ENCODE data around the gene HOXC4.

HOXC4 gene

DNA sequence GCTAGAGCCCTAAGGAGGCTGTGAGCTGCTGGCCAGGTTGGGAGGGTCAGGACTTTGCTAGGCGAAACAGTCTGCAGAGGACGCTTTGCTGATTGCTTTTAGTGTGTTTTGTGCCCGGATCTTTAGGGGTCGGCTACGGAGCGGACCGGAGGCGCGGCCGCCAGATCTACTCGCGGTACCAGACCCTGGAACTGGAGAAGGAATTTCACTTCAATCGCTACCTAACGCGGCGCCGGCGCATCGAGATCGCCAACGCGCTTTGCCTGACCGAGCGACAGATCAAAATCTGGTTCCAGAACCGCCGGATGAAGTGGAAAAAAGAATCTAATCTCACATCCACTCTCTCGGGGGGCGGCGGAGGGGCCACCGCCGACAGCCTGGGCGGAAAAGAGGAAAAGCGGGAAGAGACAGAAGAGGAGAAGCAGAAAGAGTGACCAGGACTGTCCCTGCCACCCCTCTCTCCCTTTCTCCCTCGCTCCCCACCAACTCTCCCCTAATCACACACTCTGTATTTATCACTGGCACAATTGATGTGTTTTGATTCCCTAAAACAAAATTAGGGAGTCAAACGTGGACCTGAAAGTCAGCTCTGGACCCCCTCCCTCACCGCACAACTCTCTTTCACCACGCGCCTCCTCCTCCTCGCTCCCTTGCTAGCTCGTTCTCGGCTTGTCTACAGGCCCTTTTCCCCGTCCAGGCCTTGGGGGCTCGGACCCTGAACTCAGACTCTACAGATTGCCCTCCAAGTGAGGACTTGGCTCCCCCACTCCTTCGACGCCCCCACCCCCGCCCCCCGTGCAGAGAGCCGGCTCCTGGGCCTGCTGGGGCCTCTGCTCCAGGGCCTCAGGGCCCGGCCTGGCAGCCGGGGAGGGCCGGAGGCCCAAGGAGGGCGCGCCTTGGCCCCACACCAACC lies 23.9 kb upstream of the HOXC4 start:
- no peak for DNase-seq

DNA sequence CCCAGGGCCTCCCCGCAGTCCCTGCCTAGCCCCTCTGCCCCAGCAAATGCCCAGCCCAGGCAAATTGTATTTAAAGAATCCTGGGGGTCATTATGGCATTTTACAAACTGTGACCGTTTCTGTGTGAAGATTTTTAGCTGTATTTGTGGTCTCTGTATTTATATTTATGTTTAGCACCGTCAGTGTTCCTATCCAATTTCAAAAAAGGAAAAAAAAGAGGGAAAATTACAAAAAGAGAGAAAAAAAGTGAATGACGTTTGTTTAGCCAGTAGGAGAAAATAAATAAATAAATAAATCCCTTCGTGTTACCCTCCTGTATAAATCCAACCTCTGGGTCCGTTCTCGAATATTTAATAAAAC lies 23.2 kb upstream of the HOXC4 start:
- no peak for DNase-seq

DNA sequence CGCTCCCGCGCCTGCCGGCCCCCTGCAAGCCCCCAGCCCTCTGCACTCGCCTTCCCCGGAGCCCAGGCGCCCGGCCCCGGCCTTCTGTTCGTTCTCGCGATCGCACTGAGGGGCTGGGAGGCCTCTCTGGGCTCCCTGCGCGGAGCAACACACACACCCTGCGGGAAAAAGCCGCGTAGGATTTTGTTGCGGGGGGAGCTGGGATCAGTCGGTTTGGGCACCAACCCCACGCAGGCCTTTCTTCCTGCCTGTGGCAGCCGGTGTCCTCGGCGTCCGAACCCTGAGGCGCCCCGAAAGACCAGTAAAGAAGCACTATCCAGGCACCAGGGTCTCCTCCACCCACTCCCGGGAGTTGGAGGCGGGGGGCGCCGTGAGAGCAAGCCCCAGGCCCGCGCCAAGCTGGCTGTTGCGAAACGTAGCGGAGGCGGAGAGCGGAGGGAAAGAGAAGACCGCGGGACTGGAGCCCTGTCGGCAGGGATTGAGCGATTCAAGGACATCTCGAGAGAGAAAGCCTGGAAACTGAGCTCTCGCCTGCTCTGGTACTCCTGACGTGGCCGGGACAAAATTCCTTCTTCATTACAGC lies 22.7 kb upstream of the HOXC4 start:
- no peak for DNase-seq

DNA sequence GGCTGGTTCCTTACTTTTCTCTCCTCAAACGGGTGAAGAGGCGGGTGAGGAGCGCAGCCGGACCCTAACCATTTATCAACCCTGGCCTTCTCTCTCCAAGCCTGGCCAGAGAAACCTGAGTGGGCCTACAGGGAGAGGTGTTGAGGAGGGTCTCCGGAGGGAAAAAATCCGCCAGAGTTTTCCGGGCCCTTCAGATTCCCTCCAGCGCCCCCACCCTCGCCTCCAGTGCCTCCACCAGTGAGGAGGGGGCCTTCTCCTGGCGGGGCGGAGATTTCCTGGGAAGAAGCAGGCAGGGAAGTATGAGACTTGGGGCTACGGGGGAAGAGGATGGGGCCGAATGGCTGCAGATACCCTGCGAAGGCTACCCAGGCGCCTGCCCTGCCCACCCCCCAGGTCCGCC lies 22.2 kb upstream of the HOXC4 start:
- DNase-seq, result no peak

DNA sequence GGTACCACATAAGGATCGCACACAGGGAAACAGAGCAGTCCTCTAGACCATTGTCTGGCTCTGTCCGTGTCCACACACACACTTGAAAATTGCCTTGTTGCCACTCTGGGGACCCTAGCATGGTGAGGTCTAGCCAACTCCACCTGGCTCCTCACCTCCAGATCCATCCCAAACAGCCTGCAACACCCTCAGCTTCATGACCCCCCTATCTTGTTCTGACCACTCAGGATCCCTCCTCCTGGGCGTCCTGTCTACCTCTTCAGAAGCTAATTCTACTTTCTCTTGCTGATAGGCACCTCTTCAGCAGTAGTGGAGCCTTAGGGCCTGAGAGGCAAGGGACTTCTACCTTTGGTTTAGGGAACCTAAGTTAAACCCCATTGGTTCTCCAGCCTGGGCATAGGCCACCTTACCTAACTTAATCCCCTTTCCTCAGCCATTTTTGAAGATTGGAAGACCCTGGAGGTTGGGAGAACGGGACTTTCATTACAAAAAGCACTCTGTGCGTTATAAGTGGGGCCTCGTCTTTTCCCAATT lies 21.5 kb upstream of the HOXC4 start:
- no peak for DNase-seq

DNA sequence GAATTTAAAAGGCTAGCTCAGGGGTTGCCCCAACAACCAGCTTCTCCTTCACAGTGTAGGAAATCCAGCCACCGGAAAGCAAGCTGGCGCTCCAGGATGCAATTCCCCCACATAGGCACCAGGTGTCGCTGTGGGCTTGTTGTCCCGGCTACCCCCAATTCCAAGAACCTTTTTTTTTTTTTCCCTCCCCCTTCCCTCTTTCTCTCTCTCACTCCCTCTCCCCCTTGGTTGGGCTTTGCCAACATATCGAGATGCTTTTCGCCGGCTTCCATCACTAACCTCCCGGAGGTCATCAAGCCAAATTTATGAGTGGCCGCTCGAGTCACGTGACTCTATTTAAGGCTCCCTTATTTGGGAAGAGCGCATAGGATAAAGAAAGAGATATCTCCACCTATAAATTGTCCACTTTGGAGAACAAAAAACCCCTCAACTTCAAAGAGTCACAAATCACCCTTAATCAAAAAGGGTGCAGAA lies 21.0 kb upstream of the HOXC4 start, which contains the start of gene HOXC5:
Gene HOXC5, plus strand, starts transcription at position 424 of the 474 bp plus-strand sequence. CDS start 73 bp downstream, outside the sequence.
- no peak for DNase-seq

DNA sequence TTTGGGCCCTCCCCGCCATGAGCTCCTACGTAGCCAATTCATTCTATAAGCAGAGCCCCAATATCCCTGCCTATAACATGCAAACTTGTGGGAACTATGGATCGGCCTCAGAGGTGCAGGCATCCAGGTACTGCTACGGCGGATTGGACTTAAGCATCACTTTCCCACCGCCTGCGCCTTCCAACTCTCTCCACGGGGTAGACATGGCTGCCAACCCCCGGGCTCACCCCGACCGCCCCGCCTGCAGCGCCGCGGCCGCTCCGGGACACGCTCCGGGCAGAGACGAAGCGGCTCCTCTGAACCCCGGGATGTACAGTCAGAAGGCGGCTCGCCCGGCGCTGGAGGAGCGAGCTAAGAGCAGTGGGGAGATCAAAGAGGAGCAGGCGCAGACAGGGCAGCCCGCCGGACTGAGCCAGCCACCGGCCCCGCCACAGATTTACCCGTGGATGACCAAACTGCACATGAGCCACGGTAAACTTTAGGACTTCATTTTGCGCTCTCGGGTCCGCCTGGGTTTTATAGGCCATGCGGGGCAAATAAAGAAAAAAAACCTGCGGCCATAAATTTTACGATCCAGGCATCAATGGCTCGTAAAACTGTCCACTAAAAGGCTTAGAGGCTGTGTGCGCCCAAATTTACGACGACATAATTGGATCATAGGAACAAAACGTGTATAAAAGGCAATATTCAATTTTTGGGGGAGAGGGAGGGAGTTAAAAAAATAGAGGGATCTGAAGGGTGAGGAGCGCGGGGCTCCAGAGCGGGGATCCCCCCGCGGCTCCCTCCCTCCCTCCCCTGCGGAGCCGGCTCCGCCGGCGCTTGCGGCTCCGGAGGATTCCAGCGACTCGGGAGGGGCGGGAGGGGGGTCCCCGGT lies 20.3 kb upstream of the HOXC4 start:
- DNase-seq, result no peak

DNA sequence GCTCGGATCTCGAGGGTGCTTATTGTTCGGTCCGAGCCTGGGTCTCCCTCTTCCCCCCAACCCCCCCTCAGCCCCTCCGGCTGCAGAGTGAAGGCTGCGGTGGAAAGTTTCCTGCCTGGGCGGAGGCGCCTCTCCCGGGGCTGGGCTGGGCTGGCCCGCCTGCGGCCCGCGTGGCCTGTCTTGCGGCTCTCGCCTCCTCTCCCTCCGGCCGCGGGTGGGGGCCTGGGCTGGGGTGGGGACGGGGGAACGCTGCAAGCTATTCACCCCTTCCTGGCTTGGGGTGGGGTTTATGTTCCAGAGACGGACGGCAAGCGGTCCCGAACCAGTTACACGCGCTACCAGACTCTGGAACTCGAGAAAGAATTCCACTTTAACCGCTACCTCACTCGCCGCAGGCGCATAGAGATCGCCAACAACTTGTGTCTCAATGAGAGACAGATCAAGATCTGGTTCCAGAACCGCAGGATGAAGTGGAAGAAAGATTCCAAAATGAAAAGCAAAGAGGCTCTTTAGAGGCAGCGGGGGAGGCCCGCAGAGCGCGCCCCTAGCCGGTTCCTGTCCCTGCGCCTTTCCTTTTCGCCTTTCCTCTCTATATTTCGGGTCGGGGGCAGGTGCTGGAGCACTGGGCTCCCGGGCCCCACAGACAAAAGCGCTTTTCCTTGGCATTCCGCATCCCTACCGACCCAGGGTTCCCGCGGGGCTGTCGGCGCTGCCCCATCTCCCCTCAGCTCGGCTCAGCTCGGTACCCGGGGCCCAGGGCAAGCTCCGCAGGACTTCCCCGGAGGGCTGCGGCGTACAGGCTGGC lies 19.5 kb upstream of the HOXC4 start:
- no peak for DNase-seq

DNA sequence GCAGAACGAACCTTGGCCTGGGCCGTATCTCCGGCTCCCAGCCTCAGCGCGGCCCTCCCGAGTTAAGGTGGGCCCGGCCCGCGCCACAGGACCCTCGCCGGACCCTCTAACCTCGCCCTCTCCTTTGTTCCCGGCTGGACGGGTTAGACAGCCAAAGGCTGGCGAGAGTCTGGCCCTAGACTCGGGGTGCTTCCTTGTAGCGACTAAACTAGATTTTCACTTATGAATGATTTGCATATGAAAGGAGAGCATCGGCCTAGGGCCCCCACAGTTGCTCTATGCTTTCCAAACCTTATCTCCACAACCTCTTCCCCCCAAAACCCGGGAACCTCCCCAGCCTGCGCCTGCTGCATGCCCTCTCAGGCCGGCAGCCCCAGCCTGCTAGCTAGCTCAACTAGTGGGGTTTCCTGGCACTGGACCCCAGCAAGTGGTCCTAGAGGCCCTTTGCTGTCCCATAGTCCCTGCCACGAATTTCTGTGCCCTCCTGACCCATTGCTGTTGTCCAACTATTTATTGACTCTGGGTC lies 18.8 kb upstream of the HOXC4 start:
- DNase-seq, result no peak

DNA sequence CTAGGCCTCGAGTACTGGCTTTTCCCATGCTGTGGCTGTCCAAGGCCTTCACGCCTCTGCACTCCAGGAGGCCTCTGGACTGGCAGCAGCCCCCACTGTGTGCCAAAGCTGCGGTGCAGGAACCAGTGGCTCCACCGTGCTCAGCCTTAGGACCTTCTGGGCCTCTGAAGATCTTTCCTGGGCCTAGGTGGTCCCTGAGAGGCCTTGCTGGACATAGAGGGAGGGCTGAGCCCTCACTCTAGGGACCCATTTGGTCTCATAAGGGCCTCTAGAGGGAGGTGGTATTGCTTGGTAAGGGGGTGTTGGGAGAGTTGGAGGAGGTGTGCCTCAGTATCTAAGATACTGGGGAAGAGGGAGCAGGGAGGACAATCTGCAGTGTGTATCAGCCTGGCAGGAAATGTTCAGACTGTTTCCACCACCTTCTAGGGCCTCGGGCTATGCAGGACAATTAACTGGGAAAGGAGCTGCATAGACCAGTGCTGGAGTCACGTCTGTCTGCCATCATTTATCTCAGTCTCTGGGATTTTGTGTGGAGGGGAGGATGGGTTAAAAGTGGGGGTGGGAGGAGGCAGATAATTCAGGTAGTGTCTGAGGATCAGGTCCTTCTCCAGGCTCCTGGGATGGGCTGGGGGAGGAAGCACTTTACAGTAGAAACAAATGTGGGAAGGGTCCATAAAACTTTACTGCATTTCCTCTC lies 17.9 kb upstream of the HOXC4 start:
- no peak for DNase-seq

DNA sequence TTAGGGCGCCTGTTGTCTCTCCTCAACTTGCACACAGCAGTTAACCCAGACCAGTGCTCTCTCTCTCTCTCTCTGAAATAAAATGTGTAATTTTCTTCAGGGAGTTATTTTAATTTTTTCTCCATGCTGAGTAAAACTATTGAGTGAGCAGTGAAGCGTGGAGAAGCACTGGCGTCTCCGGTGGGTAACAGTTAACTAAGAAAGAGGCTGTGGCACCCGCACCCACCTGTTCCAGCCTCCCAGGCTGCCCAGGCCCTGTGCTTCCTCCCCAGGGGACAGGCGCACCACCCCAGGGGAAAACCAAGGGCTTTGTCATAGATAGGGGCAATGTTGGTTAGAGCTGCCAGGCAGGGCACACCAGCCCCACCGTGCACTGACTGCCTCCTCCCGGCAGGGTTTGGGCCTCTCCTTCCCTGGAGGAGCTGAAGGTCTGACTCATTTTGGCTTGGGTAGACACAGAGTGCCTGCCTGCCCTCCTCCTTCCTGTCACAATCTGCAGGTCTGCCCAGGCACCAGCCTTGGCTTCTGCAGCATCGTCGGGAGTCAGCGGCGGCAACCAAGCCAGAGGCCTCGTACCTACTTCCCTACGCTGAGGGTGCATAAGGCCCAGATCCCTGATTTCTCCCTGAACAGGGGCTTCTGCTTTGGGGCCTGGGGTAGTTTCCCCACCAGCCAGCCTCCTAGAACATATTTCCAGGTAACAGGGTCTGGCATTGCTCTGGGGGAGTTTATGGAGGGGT lies 16.8 kb upstream of the HOXC4 start:
- DNase-seq, result no peak

DNA sequence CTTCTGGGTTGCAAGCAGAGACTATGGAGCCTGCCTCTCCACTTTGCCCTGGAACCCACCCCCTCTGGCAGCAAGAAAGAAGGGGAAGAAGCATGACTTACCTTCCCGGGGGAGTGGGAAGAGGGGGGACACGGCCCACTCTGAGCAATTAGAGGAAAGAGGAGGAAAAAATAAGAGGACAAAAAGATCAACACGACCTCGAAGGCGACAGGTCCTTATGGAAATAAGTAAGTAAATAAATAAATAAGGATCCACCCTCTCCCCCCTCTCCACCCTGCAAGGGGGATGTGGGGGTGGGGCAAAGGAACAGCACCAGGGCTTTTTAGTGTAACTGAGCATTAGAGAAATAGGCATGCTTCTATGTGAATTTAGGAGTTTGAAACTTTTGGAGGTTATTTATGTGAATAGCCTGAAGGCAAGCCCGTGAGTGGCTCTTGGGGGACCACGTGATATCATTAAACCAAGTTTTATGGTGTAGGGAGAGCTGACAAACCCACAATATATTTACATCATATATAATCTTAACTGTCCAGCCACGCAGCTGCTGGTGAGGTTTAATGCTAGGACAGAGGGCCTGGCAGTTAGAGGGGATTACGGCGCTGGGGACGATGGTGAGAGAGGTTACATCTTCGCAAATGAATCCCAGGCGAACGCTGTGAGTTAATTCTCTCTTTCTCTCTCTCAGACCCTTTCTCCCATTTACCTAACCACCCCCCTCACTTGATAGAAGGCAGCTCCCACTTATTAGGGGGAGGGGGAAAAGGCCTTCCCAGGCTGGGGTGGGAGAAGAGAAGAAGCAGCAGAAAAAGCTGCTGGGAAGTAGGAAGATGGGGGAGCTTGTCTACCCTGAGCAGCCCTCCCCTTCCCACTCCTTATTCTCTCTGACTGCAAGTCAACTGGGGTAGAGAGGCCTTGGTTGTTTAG lies 16.0 kb upstream of the HOXC4 start:
- DNase-seq, result no peak

DNA sequence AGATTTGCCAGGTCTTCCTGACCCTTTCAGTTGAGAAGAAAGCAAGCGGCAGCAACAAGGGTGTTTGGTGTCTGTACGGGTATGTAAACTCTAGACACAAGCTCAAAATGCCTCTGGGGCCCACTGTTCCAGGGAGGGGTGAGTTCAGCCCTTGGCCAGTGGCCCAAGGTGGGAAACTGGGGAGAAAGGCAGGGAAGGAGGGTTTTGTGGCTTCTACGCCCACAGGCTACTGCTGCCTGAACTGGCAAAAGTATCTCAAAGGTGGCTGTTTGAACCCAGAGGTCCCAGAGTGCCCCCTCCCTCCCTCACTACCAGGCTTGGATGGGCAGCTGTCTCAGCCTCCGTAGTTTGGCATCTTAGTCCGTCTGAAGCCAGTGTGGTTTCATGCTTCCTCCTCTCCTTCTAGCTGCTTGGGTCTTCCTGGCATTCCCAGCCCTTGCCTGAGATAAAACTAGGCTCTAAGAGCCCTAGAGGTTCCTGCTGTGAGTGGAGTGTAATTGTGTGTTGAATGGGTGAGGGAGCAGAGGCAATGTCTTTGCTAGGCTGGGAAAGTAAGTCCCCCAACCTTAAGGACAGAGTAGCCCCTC lies 15.3 kb upstream of the HOXC4 start:
- no peak for DNase-seq

DNA sequence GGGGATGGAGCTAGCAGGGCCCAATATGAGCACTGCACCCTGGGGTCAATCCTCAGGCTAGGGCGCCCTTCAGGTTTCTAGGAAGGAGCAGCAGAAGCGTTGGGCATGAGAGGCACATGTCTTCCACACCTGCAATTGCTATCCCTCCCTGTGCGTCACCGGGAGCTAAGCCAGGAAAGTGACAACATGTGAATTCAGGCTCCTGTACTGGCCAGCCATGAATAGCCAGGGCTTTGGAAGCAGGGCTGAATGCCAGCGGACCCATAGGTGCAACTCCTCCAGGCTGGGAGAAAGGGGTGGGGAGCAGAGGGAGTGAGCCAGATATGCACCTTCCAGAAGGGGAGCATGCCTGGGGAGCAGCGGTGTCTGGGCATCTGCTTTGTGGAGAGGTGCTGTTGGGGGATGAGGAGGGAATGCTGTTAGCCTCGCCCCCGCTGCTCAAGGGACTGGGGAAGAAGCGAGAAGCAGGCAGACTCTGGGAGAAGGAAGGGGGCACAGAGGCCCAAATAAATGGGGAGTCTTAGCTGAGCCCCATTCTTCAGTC lies 14.7 kb upstream of the HOXC4 start:
- DNase-seq, result no peak

DNA sequence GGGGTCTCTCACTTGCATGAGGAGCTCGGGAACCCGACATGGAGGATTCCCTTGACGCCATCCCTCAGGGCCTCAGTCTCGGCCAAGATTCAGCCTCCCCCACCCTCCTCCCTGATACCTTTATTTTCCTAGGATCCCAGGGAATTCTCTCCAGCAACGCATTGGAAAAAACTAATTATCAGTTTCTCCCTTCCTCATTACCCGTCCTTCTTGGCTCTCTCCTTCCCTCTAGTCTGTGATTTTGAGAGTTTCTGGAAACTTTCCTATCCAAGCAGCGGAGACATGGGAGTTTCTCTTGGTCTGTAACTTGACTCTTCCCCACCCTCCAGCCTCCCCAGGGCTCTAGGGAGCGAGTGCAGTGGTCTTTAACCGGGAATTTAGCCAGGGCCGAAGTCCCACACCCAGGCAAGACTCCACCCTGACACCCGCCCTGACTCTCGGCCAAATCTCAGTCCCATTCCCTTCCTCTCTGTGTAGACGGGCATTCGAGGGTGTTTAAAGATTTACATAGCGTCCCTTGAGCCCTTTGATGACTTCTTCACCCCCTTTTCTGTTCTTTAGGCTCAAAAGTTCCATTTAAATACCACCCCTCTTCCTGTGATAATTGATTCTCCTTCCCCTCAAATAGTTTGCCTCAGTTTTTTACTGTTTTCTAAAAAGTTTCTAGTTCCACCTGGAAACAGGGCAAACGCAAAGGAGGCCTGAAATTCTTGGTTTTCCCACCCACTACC lies 14.1 kb upstream of the HOXC4 start:
- no peak for DNase-seq

DNA sequence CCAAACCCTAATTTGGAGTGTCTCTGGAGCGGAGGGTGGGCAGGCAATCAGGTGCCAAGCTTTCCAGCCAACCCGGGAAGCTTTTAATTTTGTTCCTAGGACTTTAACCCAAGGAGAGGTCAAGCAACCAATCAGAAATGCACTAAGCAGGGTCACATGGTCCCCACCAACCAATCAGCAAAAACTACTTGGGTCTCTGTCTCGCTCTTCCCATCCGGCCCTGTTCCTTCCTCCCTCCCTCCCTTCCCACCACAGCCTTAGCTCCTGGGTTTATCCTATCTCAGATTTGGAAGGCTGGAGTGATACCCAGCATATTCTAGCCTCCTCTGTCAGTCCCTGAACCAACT lies 13.5 kb upstream of the HOXC4 start:
- DNase-seq, result no peak

DNA sequence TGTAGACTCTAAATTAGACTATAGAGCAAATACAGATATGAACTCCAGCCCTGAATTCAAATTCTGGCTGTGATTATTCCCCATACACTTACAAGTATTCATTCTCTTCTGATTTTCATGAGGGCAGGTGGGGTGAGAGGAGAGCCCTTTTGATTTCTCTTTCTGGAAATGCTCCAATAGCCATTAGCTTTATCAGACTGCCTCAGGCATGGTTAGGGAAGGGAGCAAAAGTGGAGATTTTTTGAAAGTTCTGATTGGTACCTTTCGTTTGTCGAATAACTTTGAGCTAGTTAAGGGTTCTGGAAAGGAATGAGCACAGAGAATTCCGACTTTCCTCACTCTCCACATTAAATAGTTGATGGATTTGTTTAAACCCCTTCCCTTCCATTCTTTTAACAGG lies 13.0 kb upstream of the HOXC4 start:
- no peak for DNase-seq

DNA sequence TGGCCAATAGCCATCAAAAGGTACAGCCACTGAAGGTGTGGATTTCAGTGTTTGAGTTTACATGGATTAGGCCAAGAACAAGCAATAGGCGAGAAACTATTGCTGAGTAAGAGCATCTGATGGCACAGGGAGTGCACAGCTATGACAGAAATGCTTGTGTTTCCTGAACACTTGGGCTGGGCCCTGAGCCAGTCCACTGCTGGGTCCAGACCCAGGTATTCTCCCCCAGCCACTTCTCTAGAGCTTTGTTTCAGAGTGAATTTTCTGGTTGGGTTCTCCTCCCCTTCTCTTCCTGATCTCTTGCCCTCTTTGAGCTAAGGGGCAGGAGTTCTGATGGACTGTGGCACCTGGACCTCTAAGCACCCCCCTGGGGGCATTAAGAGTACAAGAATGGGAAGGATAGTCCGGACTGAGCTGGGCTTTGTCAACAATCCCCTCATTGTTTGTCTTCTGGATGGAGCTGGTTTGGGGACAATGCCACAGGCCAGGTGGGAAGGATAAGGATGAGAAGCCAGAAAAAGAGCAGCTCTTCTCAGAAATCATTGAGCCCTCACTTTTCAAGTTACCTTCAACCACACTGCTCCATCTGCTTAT lies 12.4 kb upstream of the HOXC4 start:
- no peak for DNase-seq
